ENCODE measurements around the gene ARPC1B. TPM values are rescaled to one million over a fixed set of nuclear protein-coding genes. Genes with fewer than 3 reads are reported as not detected.
"Not testable (repeated sequence)": the region's sequence is repeated elsewhere in the genome, so short reads cannot be mapped to it uniquely, and the experiment has no call there.

The ARPC1B gene
- total RNA-seq, 1 donor from 2014 or later, result 385 TPM

- Histone ChIP-seq H3K4me3 (ENCODE audit: low read depth, low read length) (no peak overlapping the region), H3K36me3 (ENCODE audit: control insufficient read depth, insufficient read depth, low read length) (peaks cover 4% of the 10 kb centered on the region), H3K27me3 (ENCODE audit: control insufficient read depth, insufficient read depth, low read length) (no peaks in the 10 kb centered on the region)
- no peak for TF ChIP-seq CTCF (IDR thresholded peaks at IDR 0.05; ENCODE audit: insufficient read depth, low read length, poor library complexity, severe bottlenecking)
- no peak for DNase-seq (ENCODE audit: low read depth)
Measured at GRCh38 chr7:99355098-99355497, 19.4 kb upstream of the ARPC1B start.

- Histone ChIP-seq H3K4me3 (ENCODE audit: low read depth, low read length) (no peak overlapping the region), H3K27me3 (ENCODE audit: control insufficient read depth, insufficient read depth, low read length) (no peaks in the 10 kb centered on the region), H3K36me3 (ENCODE audit: control insufficient read depth, insufficient read depth, low read length) (peaks cover 4% of the 10 kb centered on the region)
- no peak for TF ChIP-seq CTCF (IDR thresholded peaks at IDR 0.05; ENCODE audit: insufficient read depth, low read length, poor library complexity, severe bottlenecking)
- no peak for DNase-seq (ENCODE audit: low read depth)
Measured at GRCh38 chr7:99357701-99358490, 16.6 kb upstream of the ARPC1B start.

DNA sequence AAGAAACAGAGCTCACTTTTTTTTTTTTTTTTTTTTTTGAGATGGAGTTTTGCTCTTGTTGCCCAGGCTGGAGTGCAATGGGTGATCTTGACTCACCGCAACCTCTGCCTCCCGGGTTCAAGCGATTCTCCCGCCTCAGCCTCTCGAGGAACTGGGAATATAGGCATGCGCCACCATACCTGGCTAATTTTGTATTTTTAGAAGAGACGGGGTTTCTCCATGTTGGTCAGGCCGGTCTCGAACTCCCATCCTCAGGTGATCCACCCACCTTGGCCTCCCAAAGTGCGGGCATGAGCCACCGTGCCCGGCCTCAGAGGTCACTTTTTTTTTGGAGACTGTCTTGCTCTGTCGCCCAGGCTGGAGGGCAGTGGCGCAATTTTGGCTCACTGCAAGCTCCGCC is 16.0 kb upstream of the ARPC1B start:
- DNase-seq (ENCODE audit: low read depth); H3K36me3 ChIP-seq (ENCODE audit: control insufficient read depth, insufficient read depth, low read length); H3K27me3 ChIP-seq (ENCODE audit: control insufficient read depth, insufficient read depth, low read length); H3K4me3 ChIP-seq (ENCODE audit: low read depth, low read length): not testable (repeated sequence)

DNA sequence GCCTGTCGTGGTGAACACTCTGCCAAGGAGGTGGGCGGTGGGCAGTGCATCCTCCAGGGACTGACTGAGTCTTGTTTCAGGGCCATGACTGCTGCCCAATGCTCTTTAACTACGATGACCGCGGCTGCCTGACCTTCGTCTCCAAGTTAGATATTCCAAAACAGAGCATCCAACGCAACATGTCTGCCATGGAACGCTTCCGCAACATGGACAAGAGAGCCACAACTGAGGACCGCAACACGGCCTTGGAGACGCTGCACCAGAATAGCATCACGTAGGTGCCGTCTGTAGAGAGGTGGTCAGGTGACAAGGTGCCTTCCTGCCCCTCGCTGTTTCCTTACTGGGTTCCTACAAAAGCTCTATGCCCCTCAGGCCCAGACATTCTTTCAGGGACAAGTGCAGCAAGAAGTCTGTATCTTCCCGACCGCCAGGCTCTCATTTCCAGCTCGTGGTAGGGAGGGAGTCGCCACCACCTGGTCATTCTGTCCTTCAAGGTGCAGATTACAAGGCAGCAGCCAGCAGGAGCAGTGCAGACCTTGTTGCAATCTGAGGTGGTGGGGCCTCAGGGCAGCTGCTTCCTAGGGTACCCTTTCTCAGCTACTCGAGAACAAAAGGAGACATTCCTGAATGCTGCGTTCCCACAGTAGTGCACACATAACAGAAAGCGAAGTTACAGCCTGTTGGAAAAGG is 14.9 kb upstream of the ARPC1B start:
- Histone ChIP-seq H3K27me3 (ENCODE audit: control insufficient read depth, insufficient read depth, low read length) (no peaks in the 10 kb centered on the region), H3K4me3 (ENCODE audit: low read depth, low read length) (no peak overlapping the region), H3K36me3 (ENCODE audit: control insufficient read depth, insufficient read depth, low read length) (peaks cover 4% of the 10 kb centered on the region)
- DNase-seq (ENCODE audit: low read depth), result no peak
- no peak for TF ChIP-seq CTCF (IDR thresholded peaks at IDR 0.05; ENCODE audit: insufficient read depth, low read length, poor library complexity, severe bottlenecking)

DNA sequence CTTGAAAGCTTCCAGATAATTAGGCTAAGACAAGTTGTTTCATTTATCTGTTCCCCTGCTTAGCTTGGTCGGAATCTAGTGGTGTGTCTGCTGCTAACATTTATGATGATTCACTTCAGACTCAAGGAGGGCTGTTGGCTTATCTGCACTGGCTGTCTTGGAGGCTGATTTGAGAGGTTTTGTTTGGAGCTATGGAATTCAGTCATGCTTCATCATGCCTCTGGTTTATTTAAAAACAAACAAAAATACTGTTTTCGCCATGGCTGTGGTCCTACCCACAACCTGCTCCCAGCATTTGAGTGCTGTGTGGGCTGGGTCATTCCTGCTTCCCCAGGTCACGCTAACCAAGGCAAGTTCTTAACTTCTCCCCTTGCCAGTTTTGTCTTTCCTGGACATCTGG is 11.7 kb upstream of the ARPC1B start:
- no peak overlapping the region for H3K4me3 ChIP-seq (ENCODE audit: low read depth, low read length)
- no peaks in the 10 kb centered on the region for H3K27me3 ChIP-seq (ENCODE audit: control insufficient read depth, insufficient read depth, low read length)
- no peak for DNase-seq (ENCODE audit: low read depth)
- no peak for TF ChIP-seq CTCF (IDR thresholded peaks at IDR 0.05; ENCODE audit: insufficient read depth, low read length, poor library complexity, severe bottlenecking)
- H3K36me3 ChIP-seq (ENCODE audit: control insufficient read depth, insufficient read depth, low read length), result peaks cover 4% of the 10 kb centered on the region

DNA sequence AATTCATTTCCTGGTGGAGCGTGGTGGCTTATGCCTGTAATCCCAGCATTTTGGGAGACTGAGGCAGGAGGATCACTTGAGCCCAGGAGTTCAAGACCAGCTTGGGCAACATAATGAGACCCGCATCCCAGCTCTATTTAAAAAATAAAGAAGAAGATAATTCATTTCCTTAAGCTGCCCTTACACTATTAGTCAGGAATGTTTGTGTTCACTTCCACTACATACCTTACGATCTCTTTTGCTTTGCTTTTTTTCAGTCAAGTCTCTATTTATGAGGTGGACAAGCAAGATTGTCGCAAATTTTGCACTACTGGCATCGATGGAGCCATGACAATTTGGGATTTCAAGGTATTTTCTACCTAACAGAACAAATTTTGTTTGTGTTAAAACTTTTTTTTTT is 11.2 kb upstream of the ARPC1B start:
- DNase-seq (ENCODE audit: low read depth), result no peak
- no peak for TF ChIP-seq CTCF (IDR thresholded peaks at IDR 0.05; ENCODE audit: insufficient read depth, low read length, poor library complexity, severe bottlenecking)
- H3K4me3 ChIP-seq (ENCODE audit: low read depth, low read length), result no peak overlapping the region
- no peaks in the 10 kb centered on the region for H3K27me3 ChIP-seq (ENCODE audit: control insufficient read depth, insufficient read depth, low read length)
- H3K36me3 ChIP-seq (ENCODE audit: control insufficient read depth, insufficient read depth, low read length), result peaks cover 3% of the 10 kb centered on the region
